SK-N-MC (cell line): ENCODE results near the gene DCAF16.

ENCODE experiments used
- EZH2 ChIP-seq: fragments of 200-600 bp; sonication (generic); IDR thresholded peaks from one replicate; pipeline ENCODE4 v1.6.1; 2017; ENCODE audit warnings: antibody characterized with exemption
- POLR2AphosphoS5 ChIP-seq: IDR thresholded peaks from 2 replicates; pipeline ENCODE4 v1.6.1; 2012; ENCODE audit warnings: mild to moderate bottlenecking, low read depth, low read length, borderline replicate concordance

DNA sequence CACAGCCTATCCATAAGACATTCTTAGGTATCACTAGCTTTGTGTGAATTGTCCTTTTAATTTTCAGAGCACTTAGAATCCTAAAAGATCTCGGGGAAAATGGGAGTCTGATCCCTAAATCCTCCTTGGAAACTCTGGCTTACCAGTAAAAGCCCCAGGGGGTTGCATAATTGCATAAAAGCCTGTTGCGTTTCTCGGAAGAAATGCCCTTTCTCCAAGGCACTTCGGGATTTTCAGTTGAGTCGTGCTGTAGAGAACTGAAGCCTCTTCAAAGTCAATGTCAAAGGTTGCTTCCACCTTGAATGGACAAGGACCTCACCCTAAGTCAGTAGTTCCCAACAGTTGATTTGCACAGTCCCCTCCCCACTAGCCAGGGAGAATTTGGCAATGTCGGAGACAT, 49.9 kb downstream of the DCAF16 start:
- TF ChIP-seq POLR2AphosphoS5 (no peak), EZH2 (no peak)
